ENCODE data around the gene PGS1.

Gene PGS1

DNA sequence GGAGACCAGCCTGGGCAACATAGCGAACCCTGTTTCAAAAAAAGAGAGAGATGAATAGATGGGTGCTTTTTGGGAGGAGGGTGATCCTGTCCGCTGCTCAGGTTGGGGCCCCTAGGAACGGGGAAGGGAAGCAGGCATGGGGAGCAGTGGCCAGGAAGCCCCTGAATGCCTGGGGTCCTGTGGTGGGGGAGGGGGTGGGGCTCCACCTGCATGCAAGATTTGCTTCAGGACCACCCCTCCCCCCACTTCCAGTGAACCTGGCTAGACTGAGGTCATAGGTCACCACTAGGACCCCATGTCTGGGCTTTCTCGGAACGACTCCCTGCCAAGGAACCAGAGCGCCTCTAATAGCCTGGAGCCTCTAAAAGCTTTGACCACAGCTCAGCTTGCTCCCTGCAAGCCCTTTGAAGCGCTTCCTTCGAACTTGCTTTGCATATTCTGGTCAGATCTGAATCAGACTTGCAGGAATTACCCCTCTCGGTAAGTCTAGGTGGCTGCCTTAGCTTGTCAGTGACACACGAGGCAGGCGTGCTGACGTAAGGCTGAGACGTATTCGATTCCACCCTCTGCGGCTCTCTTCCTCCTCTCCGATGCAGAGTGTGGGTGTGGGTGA is 22.2 kb upstream of the PGS1 start:
- peaks cover 20% of the 10 kb centered on the region for H3K36me3 ChIP-seq
- H3K4me1 ChIP-seq (ENCODE audit: control insufficient read depth in 1 of 2, insufficient read depth in 1 of 2, low read depth in 1 of 2, low read length in 1 of 2), result peaks cover 61 to 72% of the 10 kb centered on the region in 2 experiments
- TF ChIP-seq, protein P1, sequence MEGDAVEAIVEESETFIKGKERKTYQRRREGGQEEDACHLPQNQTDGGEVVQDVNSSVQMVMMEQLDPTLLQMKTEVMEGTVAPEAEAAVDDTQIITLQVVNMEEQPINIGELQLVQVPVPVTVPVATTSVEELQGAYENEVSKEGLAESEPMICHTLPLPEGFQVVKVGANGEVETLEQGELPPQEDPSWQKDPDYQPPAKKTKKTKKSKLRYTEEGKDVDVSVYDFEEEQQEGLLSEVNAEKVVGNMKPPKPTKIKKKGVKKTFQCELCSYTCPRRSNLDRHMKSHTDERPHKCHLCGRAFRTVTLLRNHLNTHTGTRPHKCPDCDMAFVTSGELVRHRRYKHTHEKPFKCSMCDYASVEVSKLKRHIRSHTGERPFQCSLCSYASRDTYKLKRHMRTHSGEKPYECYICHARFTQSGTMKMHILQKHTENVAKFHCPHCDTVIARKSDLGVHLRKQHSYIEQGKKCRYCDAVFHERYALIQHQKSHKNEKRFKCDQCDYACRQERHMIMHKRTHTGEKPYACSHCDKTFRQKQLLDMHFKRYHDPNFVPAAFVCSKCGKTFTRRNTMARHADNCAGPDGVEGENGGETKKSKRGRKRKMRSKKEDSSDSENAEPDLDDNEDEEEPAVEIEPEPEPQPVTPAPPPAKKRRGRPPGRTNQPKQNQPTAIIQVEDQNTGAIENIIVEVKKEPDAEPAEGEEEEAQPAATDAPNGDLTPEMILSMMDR (IDR thresholded peaks at IDR 0.05), result no peak
- peaks cover 4% of the 10 kb centered on the region for H3K9me3 ChIP-seq
- H3K27me3 ChIP-seq, result peaks cover 86% of the 10 kb centered on the region
- H3K4me3 ChIP-seq (ENCODE audit: low read depth in 1 of 2, low read length in 1 of 2), result peak overlapping the region; percentile 14 to 45
- H3K27ac ChIP-seq, result no peak overlapping the region

- no peak overlapping the region for H3K27ac ChIP-seq
- peak overlapping the region; percentile 86 to 99 for H3K4me3 ChIP-seq (ENCODE audit: low read depth in 1 of 2, low read length in 1 of 2)
- peaks cover 76% of the 10 kb centered on the region for H3K27me3 ChIP-seq
- TF ChIP-seq, protein P1 (IDR thresholded peaks at IDR 0.05), result no peak
- peaks cover 52 to 66% of the 10 kb centered on the region in 2 experiments for H3K4me1 ChIP-seq (ENCODE audit: control insufficient read depth in 1 of 2, insufficient read depth in 1 of 2, low read depth in 1 of 2, low read length in 1 of 2)
- peaks cover 20% of the 10 kb centered on the region for H3K36me3 ChIP-seq
- peaks cover 4% of the 10 kb centered on the region for H3K9me3 ChIP-seq
Measured at GRCh38 chr17:78357177-78357586, 21.3 kb upstream of the PGS1 start.

GRCh38 chr17:78357672-78358537 is 20.5 kb upstream of the PGS1 start:
- Histone ChIP-seq H3K36me3 (peaks cover 20% of the 10 kb centered on the region), H3K4me3 (ENCODE audit: low read depth in 1 of 2, low read length in 1 of 2) (peak overlapping the region; percentile 86 to 99), H3K9me3 (peaks cover 4% of the 10 kb centered on the region), H3K27me3 (peaks cover 71% of the 10 kb centered on the region), H3K27ac (no peak overlapping the region), H3K4me1 (ENCODE audit: control insufficient read depth in 1 of 2, insufficient read depth in 1 of 2, low read depth in 1 of 2, low read length in 1 of 2) (peaks cover 46 to 61% of the 10 kb centered on the region in 2 experiments)
- TF ChIP-seq, protein P1 (IDR thresholded peaks at IDR 0.05), result no peak

DNA sequence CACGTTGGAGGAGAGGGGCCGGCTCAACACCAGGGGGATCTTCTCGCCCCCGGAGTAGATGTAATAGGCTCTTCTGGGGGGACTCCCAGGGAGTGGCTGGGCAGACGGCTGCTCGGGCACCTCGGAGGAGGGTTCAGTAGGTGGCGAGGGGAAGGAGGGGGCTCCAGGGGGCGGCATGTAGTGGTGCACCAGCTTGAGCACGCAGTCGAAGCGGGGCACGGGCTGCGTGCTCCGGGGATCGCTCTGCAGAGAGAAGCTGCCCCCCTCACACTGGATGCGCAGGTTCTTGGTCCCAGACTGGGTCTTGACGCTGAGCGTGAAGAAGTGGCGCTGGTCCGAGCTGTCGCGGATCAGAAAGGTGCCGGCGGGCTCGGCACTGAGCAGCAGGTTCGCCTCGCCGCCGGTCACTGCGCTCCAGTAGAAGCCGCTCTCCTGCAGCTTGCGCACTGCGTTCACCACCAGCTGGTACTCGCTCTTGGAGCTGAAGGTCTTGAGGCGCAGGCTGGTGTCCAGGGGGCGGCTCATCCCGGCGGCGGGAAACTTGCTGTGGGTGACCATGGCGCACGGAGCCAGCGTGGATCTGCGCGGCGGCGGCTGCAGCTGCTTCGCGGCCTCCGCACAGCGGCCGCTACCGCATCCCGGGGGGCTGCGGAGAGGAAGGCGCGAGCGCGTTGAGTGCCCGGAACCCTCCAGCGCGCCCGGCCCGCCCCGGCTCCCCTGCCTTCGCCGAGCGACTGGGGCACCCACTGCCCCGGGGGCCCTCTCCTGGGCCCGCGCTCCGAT is 19.7 kb upstream of the PGS1 start:
- peak overlapping the region; percentile 90 for H3K27ac ChIP-seq

More for the DNA sequence above, 19.7 kb upstream of the PGS1 start:
- Histone ChIP-seq H3K4me1 (ENCODE audit: control insufficient read depth in 1 of 2, insufficient read depth in 1 of 2, low read depth in 1 of 2, low read length in 1 of 2) (peaks cover 38 to 52% of the 10 kb centered on the region in 2 experiments), H3K27me3 (peaks cover 65% of the 10 kb centered on the region), H3K9me3 (peaks cover 4% of the 10 kb centered on the region), H3K36me3 (peaks cover 20% of the 10 kb centered on the region), H3K4me3 (ENCODE audit: low read depth in 1 of 2, low read length in 1 of 2) (peak overlapping the region; percentile 86 to 99)
- TF ChIP-seq, protein P1 (IDR thresholded peaks at IDR 0.05), result no peak
